ENCODE data around the gene CTSA. TPM values are rescaled to one million over a fixed set of nuclear protein-coding genes. Genes with fewer than 3 reads are reported as not detected.

CTSA gene
- total and polyA plus RNA-seq, 8 donors: 68.7 to 268 (median 73.5) TPM

- no peak overlapping the region for H3K4me3 ChIP-seq
- H3K27ac ChIP-seq: no peak overlapping the region
- peaks cover 0 to 15% of the 10 kb centered on the region in 2 donors for H3K4me1 ChIP-seq
- no peak for TF ChIP-seq CTCF (IDR thresholded peaks at IDR 0.05)
- no peak for DNase-seq
- H3K9me3 ChIP-seq: no peaks in the 10 kb centered on the region
- H3K36me3 ChIP-seq: peaks cover 0 to 91% of the 10 kb centered on the region in 2 donors
- no peaks in the 10 kb centered on the region for H3K27me3 ChIP-seq
- no peak for ATAC-seq
- intact Hi-C loops (cut with DNase I): no loop called here
These were observed 47.6 kb upstream of the CTSA start for GRCh38 chr20:45843506-45843905.

GRCh38 chr20:45845452-45845851 is 45.7 kb upstream of the CTSA start:
- no peak overlapping the region for H3K27ac ChIP-seq
- H3K4me1 ChIP-seq: peaks cover 0 to 15% of the 10 kb centered on the region in 2 donors
- no peak for TF ChIP-seq CTCF (IDR thresholded peaks at IDR 0.05)
- DNase-seq (no peak), ATAC-seq (no peak)
- H3K9me3 ChIP-seq: no peaks in the 10 kb centered on the region
- H3K4me3 ChIP-seq: no peak overlapping the region
- intact Hi-C loops (cut with DNase I): no loop called here
- no peaks in the 10 kb centered on the region for H3K27me3 ChIP-seq
- peaks cover 0 to 93% of the 10 kb centered on the region in 2 donors for H3K36me3 ChIP-seq

DNA sequence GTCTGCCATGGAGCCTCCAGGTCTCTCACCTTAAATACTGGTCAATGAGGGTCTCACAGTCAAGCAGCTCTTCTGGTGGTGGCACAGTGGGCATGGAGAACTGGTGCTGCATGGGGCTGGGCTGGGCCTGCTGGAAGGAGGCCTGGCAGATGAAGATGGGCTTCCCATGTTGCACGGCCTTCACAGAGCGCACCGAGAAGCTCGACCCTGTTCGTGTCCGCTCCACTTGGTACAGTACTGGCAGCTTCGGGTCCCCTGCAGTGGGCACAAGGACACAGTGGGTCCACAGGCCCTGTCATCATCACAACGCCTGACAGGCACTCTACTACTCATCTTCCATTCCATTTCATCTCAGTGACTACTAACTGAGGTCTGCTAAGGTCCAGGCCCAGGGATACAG is 42.7 kb upstream of the CTSA start:
- H3K9me3 ChIP-seq: no peaks in the 10 kb centered on the region
- peaks cover 0 to 82% of the 10 kb centered on the region in 2 donors for H3K36me3 ChIP-seq
- intact Hi-C loops (cut with DNase I): no loop called here
- TF ChIP-seq CTCF (IDR thresholded peaks at IDR 0.05): no peak
- H3K4me3 ChIP-seq: no peak overlapping the region
- H3K4me1 ChIP-seq: no peaks in the 10 kb centered on the region
- DNase-seq: no peak
- H3K27ac ChIP-seq: no peak overlapping the region
- H3K27me3 ChIP-seq: no peaks in the 10 kb centered on the region
- ATAC-seq: no peak

- no peak overlapping the region for H3K4me3 ChIP-seq
- no peak for ATAC-seq
- no peak for DNase-seq
- H3K9me3 ChIP-seq: no peaks in the 10 kb centered on the region
- H3K4me1 ChIP-seq: peaks cover 0 to 5% of the 10 kb centered on the region in 2 donors
- H3K36me3 ChIP-seq: peaks cover 0 to 82% of the 10 kb centered on the region in 2 donors
- TF ChIP-seq CTCF (IDR thresholded peaks at IDR 0.05): no peak
- intact Hi-C loops (cut with DNase I): no loop called here
- H3K27ac ChIP-seq: no peak overlapping the region
- no peaks in the 10 kb centered on the region for H3K27me3 ChIP-seq
These were observed 42.1 kb upstream of the CTSA start for GRCh38 chr20:45848969-45849582.

GRCh38 chr20:45850238-45850637 is 40.9 kb upstream of the CTSA start:
- intact Hi-C loops (cut with DNase I): no loop called here
- no peak for ATAC-seq
- H3K27ac ChIP-seq: no peak overlapping the region
- no peaks in the 10 kb centered on the region for H3K9me3 ChIP-seq
- H3K4me1 ChIP-seq: peaks cover 0 to 13% of the 10 kb centered on the region in 2 donors
- no peak overlapping the region for H3K4me3 ChIP-seq
- TF ChIP-seq CTCF (IDR thresholded peaks at IDR 0.05): no peak
- DNase-seq: no peak
- H3K36me3 ChIP-seq: peaks cover 0 to 74% of the 10 kb centered on the region in 2 donors
- H3K27me3 ChIP-seq: no peaks in the 10 kb centered on the region
